ENCODE measurements around the gene CERT1. TPM values are rescaled to one million over a fixed set of nuclear protein-coding genes. Genes with fewer than 3 reads are reported as not detected.
"Not testable (repeated sequence)": the region's sequence is repeated elsewhere in the genome, so short reads cannot be mapped to it uniquely, and the experiment has no call there.

The CERT1 gene, protein sequence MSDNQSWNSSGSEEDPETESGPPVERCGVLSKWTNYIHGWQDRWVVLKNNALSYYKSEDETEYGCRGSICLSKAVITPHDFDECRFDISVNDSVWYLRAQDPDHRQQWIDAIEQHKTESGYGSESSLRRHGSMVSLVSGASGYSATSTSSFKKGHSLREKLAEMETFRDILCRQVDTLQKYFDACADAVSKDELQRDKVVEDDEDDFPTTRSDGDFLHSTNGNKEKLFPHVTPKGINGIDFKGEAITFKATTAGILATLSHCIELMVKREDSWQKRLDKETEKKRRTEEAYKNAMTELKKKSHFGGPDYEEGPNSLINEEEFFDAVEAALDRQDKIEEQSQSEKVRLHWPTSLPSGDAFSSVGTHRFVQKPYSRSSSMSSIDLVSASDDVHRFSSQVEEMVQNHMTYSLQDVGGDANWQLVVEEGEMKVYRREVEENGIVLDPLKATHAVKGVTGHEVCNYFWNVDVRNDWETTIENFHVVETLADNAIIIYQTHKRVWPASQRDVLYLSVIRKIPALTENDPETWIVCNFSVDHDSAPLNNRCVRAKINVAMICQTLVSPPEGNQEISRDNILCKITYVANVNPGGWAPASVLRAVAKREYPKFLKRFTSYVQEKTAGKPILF
- polyA plus RNA-seq (2011; rRNA removed) (4.5 and 9.5 TPM in 2 replicates), polyA minus RNA-seq (2011; rRNA and poly(A)+ RNA removed) (17.2 and 24.6 TPM in 2 replicates)

DNA sequence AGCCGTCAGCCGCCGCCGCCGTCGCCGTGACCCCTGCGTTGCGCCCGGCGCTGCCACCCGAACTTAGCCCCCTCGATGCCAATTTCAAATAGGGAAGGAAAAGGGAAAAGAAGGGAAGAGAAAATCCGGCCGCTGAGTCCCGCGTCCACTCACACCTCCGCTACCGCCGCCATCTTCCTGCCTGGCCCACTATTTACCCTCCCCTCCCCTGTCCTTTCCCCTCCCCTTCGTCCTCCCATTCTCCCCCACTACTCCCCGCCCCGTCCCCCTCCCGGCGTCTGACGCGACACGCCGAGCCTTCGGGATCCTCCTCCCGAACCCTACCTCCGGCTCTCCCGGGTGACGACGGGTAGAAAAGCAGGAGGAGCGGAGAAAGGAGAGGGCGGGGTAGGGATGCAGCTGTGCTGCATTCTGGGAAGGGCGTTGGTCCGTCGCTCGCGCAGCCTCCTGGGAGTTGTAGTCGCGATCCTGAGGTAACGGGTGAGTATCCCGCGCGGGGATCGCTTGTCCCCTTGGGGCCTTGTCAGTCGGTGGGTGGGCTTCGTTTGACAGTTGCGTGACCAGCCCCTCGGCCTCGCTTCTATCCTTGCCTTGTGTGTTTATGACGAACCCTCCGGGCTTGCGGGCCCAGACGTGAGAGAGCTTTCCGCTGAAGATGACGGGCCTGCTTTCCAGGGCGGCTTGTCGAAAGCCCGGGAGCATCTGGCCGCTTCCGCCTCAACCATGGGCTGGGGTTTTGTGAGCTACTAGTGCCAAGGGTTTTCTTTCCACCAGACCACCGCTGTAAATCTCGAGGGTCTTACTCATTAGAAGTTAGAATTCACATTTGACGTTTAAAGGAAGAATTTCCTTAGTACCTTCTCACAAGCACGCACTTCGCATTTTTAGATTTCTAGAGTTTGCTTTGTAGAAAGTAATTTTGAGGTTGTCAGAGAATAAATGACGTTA is at the start of gene CERT1, which contains the start of gene POLK:
CERT1 (minus strand) TSS at position 195 of the 948 bp plus-strand sequence. CDS start 422 bp downstream, outside the sequence.
POLK (plus strand) TSS at position 457 of the 948 bp plus-strand sequence.
- peak; percentile 94 for DNase-seq (ENCODE audit: low read depth)
- POLR2A ChIA-PET: interaction anchor here (0.7 kb wide), 2 partner anchors 13 to 80 kb away, joined by 3 to 13 read pairs; no protein-coding TSS in a partner anchor
- TF ChIP-seq, protein P1, sequence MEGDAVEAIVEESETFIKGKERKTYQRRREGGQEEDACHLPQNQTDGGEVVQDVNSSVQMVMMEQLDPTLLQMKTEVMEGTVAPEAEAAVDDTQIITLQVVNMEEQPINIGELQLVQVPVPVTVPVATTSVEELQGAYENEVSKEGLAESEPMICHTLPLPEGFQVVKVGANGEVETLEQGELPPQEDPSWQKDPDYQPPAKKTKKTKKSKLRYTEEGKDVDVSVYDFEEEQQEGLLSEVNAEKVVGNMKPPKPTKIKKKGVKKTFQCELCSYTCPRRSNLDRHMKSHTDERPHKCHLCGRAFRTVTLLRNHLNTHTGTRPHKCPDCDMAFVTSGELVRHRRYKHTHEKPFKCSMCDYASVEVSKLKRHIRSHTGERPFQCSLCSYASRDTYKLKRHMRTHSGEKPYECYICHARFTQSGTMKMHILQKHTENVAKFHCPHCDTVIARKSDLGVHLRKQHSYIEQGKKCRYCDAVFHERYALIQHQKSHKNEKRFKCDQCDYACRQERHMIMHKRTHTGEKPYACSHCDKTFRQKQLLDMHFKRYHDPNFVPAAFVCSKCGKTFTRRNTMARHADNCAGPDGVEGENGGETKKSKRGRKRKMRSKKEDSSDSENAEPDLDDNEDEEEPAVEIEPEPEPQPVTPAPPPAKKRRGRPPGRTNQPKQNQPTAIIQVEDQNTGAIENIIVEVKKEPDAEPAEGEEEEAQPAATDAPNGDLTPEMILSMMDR (IDR thresholded peaks at IDR 0.05; ENCODE audit: insufficient read depth, low read depth, low read length): no peak
- CTCF ChIA-PET: no interaction called here
- Histone ChIP-seq H3K36me3 (ENCODE audit: control insufficient read depth, insufficient read depth, low read length) (no peaks in the 10 kb centered on the region), H3K4me3 (ENCODE audit: low read depth, low read length) (peak within 1 kb of the TSS; percentile 91), H3K27me3 (ENCODE audit: control insufficient read depth, insufficient read depth, low read length) (no peaks in the 10 kb centered on the region)

DNA sequence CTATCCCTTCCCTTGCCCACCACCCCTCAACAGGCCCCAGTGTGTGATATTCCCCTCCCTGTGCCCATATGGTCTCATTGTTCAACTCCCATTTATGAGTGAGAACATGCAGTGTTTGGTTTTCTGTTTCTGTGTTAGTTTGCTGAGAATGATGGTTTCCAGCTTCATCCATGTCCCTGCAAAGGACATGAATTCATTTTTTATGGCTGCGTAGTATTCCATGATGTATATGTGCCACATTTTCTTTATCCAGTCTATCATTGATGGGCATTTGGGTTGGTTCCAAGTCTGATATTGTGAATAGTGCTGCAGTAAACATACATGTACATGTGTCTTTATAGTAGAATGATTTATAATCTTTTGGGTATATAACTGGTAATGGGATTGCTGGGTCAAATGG is 49.2 kb upstream of the CERT1 start:
- H3K36me3 ChIP-seq (ENCODE audit: control insufficient read depth, insufficient read depth, low read length); POLR2A ChIA-PET; H3K27me3 ChIP-seq (ENCODE audit: control insufficient read depth, insufficient read depth, low read length); CTCF ChIA-PET; H3K4me3 ChIP-seq (ENCODE audit: low read depth, low read length); DNase-seq (ENCODE audit: low read depth): not testable (repeated sequence)

DNA sequence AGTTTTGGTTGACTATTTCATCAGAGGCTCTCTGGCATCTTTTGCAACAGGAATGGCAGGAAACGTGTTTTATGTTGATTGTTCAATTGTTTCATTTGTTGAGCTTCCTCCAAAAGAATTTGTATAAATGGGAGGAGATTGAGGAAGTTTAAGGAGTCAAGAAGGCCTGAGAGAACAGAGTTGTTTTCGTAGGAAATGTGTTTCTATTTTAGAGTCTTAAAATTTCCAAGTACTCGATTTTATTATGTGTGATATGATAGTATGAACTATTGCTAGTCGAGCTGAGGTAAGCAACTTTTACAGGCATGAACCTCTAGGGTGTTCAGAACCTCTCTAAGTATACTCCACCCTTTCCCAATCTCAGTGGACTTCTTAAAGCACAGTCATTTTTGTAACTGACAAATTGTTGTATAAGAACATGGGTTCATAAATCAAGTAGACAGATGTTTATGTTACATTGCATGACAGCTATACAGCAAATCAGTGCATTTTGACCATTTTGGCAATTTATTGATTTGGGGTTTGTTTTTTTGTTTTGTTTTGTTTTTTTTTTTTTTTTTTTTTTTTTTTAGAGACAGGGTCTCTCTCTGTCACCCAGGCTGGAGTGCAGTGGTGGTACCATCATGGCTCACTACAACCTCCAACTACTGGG is 47.7 kb upstream of the CERT1 start:
- no peak overlapping the region for H3K4me3 ChIP-seq (ENCODE audit: low read depth, low read length)
- TF ChIP-seq, protein P1 (IDR thresholded peaks at IDR 0.05; ENCODE audit: insufficient read depth, low read depth, low read length): no peak
- H3K27me3 ChIP-seq (ENCODE audit: control insufficient read depth, insufficient read depth, low read length): no peaks in the 10 kb centered on the region
- POLR2A ChIA-PET: interaction anchor here (0.6 kb wide), 1 partner anchor 25 kb away, joined by 3 read pairs; no protein-coding TSS in a partner anchor
- peak; percentile 33 for DNase-seq (ENCODE audit: low read depth)
- CTCF ChIA-PET: no interaction called here
- no peaks in the 10 kb centered on the region; the same call in 1 of the 2 replicates for H3K36me3 ChIP-seq (ENCODE audit: control insufficient read depth, insufficient read depth, low read length)

DNA sequence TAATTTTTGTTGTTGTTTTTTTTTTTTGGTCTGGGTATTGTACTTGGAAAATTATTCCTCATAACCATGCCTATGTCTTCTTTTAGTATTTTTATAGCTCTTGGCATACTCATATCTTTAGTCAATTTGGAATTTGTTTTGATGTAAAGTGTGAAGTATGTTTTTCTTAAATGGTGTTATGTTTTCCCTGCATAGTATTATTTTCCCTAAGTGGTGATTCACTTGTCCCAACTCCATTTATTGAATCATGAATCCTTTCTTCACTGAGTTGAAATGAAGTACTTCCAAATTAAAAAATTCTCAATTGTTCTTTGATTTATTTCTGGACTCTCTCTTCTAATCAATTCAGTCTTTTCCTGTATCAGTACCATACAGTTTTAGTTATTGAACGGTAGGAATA is 46.8 kb upstream of the CERT1 start:
- POLR2A ChIA-PET: no interaction called here
- no peak overlapping the region for H3K4me3 ChIP-seq (ENCODE audit: low read depth, low read length)
- no peaks in the 10 kb centered on the region for H3K27me3 ChIP-seq (ENCODE audit: control insufficient read depth, insufficient read depth, low read length)
- TF ChIP-seq, protein P1 (IDR thresholded peaks at IDR 0.05; ENCODE audit: insufficient read depth, low read depth, low read length): no peak
- H3K36me3 ChIP-seq (ENCODE audit: control insufficient read depth, insufficient read depth, low read length): no peaks in the 10 kb centered on the region; the same call in 1 of the 2 replicates
- CTCF ChIA-PET: no interaction called here
- DNase-seq (ENCODE audit: low read depth): no peak

DNA sequence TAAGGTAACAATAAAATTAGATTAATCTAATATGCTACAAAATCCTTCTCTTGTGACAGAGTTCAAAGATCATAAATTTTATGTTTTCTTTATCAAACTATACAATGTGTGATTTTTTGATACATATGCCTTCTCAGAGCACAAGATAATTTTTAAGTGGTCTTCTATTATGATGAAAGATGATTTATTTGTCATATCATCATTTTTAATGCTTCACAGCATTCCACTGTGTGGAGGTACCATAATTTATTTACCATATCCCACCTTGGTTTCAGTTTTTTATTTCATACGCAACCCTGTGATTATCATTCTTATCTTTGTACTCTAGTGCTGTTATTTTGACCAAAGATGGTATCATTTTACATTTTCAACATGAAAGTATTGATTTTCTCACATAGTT is 41.9 kb upstream of the CERT1 start:
- DNase-seq (ENCODE audit: low read depth): no peak
- ChIA-PET CTCF (no interaction called here), POLR2A (no interaction called here)
- H3K36me3 ChIP-seq (ENCODE audit: control insufficient read depth, insufficient read depth, low read length): no peaks in the 10 kb centered on the region; the same call in none of the 2 replicates
- TF ChIP-seq, protein P1 (IDR thresholded peaks at IDR 0.05; ENCODE audit: insufficient read depth, low read depth, low read length): no peak
- H3K27me3 ChIP-seq (ENCODE audit: control insufficient read depth, insufficient read depth, low read length): no peaks in the 10 kb centered on the region
- no peak overlapping the region for H3K4me3 ChIP-seq (ENCODE audit: low read depth, low read length)
